AG04450 (cell line): Measurements from ENCODE around the gene IGSF9. TPM values are rescaled to one million over a fixed set of nuclear protein-coding genes. Genes with fewer than 3 reads are reported as not detected.

Experiments
- CTCF ChIA-PET: fragments of 300-600, 350-600 bp; formaldehyde crosslinking; extraction: SDS; loops from one replicate; lab custom pipeline; 2022; ENCODE audit warnings: antibody characterized with exemption, inconsistent platforms; lab: Charles Lee
- POLR2A ChIA-PET: fragments of 350-600 bp; formaldehyde crosslinking; extraction: SDS; loops from one replicate; lab custom pipeline; 2021; ENCODE audit warnings: antibody characterized with exemption, inconsistent platforms; lab: Yijun Ruan, JAX
- DNase-seq: peaks from one replicate; pipeline ENCODE4 v3.0.0-alpha.2; 2011; ENCODE audit warnings: low read depth, low spot score
- H3K27ac ChIP-seq: one replicate; pipeline ENCODE4 v1.5.1; 2012; ENCODE audit warnings: low read depth, low read length, control low read depth
- H3K27me3 ChIP-seq: one replicate; pipeline ENCODE4 v1.6.0; 2012; ENCODE audit warnings: low read length; ENCODE audit not compliant: control insufficient read depth, insufficient read depth
- H3K4me3 ChIP-seq: 2 replicates; pipeline ENCODE4 v1.5.1; 2011; ENCODE audit warnings: mild to moderate bottlenecking, low read depth, low read length, control low read depth
- H3K9me3 ChIP-seq: 2 replicates; pipeline ENCODE4 v1.5.1; 2012; ENCODE audit warnings: low read length; ENCODE audit not compliant: control insufficient read depth, insufficient read depth
- polyA plus RNA-seq: library from polyadenylated mRNA; depleted of rRNA; stranded (reverse); fragments of >200 nt; gene quantifications from 2 replicates; pipeline ENCODE4 v1.2.3, GENCODE V29; 2011
- TF ChIP-seq, protein P1 (sequence below): IDR thresholded peaks from 2 replicates; pipeline ENCODE4 v1.5.1; 2011; ENCODE audit warnings: low read depth, low read length, control low read depth, inconsistent platforms

The IGSF9 gene
- polyA plus RNA-seq, 1 experiment = not detected

DNA sequence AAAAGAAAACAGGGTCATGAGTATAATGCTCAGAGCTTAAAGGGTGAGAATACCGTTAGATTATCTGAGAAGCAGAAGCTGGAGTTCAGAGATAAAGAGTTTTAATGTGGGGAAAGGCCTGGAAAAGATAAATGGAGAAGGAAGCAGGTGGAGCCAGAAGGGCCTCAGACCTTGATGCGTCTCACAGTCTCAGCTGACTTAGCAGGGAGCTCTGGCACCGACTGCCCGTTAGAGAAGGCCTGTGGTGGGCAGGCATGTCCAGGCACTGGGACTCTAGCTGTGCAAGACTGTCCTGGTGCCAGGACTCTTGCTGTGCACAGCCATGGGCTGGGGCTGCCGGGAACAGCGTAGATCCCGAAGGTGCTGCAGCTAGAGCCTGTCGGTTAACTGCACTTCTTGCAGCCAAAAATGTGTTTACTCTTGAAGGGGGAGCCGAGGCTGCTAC, 12.4 kb upstream of the IGSF9 start:
- Histone ChIP-seq H3K27ac (no peak overlapping the region), H3K9me3 (no peaks in the 10 kb centered on the region; the same call in 1 of the 2 replicates), H3K27me3 (peaks cover 9% of the 10 kb centered on the region), H3K4me3 (no peak overlapping the region)
- TF ChIP-seq, protein P1, sequence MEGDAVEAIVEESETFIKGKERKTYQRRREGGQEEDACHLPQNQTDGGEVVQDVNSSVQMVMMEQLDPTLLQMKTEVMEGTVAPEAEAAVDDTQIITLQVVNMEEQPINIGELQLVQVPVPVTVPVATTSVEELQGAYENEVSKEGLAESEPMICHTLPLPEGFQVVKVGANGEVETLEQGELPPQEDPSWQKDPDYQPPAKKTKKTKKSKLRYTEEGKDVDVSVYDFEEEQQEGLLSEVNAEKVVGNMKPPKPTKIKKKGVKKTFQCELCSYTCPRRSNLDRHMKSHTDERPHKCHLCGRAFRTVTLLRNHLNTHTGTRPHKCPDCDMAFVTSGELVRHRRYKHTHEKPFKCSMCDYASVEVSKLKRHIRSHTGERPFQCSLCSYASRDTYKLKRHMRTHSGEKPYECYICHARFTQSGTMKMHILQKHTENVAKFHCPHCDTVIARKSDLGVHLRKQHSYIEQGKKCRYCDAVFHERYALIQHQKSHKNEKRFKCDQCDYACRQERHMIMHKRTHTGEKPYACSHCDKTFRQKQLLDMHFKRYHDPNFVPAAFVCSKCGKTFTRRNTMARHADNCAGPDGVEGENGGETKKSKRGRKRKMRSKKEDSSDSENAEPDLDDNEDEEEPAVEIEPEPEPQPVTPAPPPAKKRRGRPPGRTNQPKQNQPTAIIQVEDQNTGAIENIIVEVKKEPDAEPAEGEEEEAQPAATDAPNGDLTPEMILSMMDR = no peak
- ChIA-PET POLR2A (interaction anchor here (0.6 kb wide), 1 partner anchor 33 kb away, joined by 6 read pairs; the partner anchor contains the start of gene TAGLN2), CTCF (interaction anchor here (2.4 kb wide), 1 partner anchor 49 kb away, joined by 18 read pairs; no protein-coding TSS in a partner anchor)
- DNase-seq = no peak

DNA sequence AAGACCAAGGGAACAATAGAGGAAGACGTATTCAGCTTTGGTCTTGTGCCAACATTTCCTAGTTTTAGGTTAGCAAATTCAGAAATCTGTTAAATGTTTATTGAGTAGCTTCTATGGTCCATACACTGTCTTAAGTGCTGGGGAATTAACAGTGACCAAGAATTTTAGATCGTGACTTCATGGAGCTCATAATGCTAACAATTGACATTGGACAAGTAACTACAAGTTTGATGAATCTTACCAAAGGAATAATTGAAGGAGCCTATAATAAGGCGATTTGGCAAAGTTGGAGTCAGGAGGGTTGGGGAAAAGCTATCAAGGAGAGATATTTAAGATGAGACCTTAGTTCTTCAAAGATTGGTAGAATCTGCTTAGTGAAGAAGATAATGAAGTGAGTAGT, 10.0 kb upstream of the IGSF9 start:
- no peak for DNase-seq
- ChIA-PET POLR2A (no interaction called here), CTCF (interaction anchor here (1.1 to 8.2 kb wide), 3 partner anchors 51 to 130 kb away, joined by 3 to 81 read pairs (median 4); no protein-coding TSS in a partner anchor)
- Histone ChIP-seq H3K4me3 (no peak overlapping the region), H3K27ac (no peak overlapping the region), H3K9me3 (no peaks in the 10 kb centered on the region; the same call in 1 of the 2 replicates), H3K27me3 (peaks cover 20% of the 10 kb centered on the region)
- TF ChIP-seq, protein P1 = no peak

DNA sequence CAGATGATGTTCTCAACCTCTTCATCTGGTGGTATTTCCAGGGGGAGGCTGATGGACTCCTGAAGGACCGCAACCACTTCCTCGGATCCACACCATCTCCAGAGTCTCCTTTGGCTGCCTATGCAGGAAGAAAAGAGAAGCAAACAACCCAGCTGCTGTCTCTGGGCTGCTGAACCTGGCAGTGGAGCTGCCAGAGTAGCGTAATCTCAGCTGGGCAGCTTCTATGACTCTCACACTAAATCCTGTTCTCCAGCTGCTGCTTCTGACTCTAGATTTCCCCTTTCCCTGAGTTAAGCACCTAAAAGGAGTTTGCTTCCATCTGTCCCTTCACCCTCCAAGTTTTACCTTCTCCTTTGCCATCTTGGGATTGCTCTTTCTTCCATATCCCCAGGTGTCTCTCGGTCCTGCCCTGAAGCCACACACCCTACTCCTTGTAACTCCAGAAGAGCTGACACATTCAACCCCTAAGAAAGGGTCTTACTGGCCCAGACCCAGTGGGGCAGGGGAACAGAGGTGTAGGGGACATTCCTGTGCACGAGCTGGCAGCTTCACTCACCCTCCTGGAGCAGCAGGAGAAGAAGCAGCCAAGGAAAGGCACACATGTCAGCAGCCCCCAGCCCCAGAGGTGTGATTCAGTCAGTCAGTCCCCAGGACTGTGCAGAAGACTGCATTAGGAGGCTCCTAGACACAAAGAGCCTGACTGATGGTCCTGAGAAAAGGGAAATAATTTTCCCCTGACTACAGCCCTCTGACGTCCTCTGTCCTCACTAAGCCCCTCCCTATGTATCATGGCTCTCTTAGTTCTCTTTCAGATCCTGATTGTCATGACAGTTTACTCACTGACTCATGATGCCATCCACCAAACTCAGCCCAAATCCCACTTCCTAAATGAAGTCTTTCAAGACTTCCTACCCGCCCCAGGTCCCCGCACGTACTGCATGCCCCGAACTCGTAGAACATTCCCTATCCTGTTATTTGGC, 8.4 kb upstream of the IGSF9 start, which contains the start of gene SLAMF9:
SLAMF9 (minus strand) TSS at position 702 of the 980 bp plus-strand sequence; CDS start at position 602, 100 bp downstream.
- Histone ChIP-seq H3K27me3 (peaks cover 20% of the 10 kb centered on the region), H3K27ac (no peak within 1 kb of the TSS), H3K9me3 (no peaks in the 10 kb centered on the region; the same call in 1 of the 2 replicates), H3K4me3 (no peak within 1 kb of the TSS)
- CTCF ChIA-PET = interaction anchor here (1.3 to 8.2 kb wide), 3 partner anchors 15 to 92 kb away, joined by 3 to 81 read pairs (median 3); no protein-coding TSS in a partner anchor
- no peak for DNase-seq
- TF ChIP-seq, protein P1 = no peak
- POLR2A ChIA-PET = no interaction called here

DNA sequence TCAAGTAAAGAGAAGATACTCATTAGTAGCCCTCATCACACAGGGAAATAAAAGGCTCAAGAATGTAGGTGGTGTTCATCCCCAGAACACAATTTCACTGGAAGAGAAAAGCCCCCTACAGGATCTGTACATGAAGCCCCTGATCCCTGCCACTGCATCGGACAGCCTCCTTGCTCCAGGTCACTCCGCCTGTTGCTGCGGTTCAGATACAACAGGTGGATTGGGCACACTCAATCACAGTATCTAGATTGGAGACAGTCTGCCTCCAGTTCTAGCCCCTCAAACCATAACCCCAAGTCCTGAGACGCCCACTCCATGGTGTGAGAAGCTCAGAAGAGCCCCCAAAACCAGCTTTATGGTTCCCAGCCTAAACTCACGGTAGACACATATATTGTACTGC, 7.5 kb upstream of the IGSF9 start:
- no peak for DNase-seq
- TF ChIP-seq, protein P1 = no peak
- H3K27me3 ChIP-seq = peaks cover 18% of the 10 kb centered on the region
- no peak overlapping the region for H3K4me3 ChIP-seq
- ChIA-PET CTCF (interaction anchor here (1.3 to 8.2 kb wide), 2 partner anchors 14 to 54 kb away, joined by 3 to 81 read pairs; no protein-coding TSS in a partner anchor), POLR2A (no interaction called here)
- no peaks in the 10 kb centered on the region; the same call in 1 of the 2 replicates for H3K9me3 ChIP-seq
- H3K27ac ChIP-seq = no peak overlapping the region
